ENCODE data around the gene BCL2L13. TPM values are rescaled to one million over a fixed set of nuclear protein-coding genes. Genes with fewer than 3 reads are reported as not detected.

BCL2L13 gene
- total RNA-seq, 4 donors from 2014 or later = 56.6 to 71.3 (median 68.9) TPM

GRCh38 chr22:17674152-17674551, 35.6 kb downstream of the BCL2L13 start:
- DNase-seq (ENCODE audit: low spot score in 2 of 2) = no peak
- TF ChIP-seq POLR2A (IDR thresholded peaks at IDR 0.05) (no peak), POLR2AphosphoS5 (IDR thresholded peaks at IDR 0.05) (no peak), EP300 (IDR thresholded peaks at IDR 0.05) (no peak), CTCF (IDR thresholded peaks at IDR 0.05) (no peak)
- H3K27ac ChIP-seq = no peak overlapping the region
- no peaks in the 10 kb centered on the region for H3K27me3 ChIP-seq
- H3K4me1 ChIP-seq = peaks cover 5% of the 10 kb centered on the region
- H3K36me3 ChIP-seq = peaks cover 5% of the 10 kb centered on the region
- WGBS = 94% methylated on average over 7 of the region's 7 CpGs
- no peak overlapping the region for H3K4me3 ChIP-seq
- H3K9me3 ChIP-seq = no peaks in the 10 kb centered on the region

GRCh38 chr22:17675584-17675983, 37.0 kb downstream of the BCL2L13 start:
- no peak overlapping the region for H3K27ac ChIP-seq
- TF ChIP-seq POLR2A (IDR thresholded peaks at IDR 0.05) (no peak), CTCF (IDR thresholded peaks at IDR 0.05) (no peak), EP300 (IDR thresholded peaks at IDR 0.05) (no peak)
- WGBS = 73% methylated on average over 1 of the region's 1 CpG
- H3K27me3 ChIP-seq = no peaks in the 10 kb centered on the region
- H3K9me3 ChIP-seq = no peaks in the 10 kb centered on the region
- DNase-seq (ENCODE audit: low spot score in 2 of 2) = no peak
- H3K4me3 ChIP-seq = no peak overlapping the region
- H3K4me1 ChIP-seq = peaks cover 5% of the 10 kb centered on the region
- H3K36me3 ChIP-seq = peaks cover 1% of the 10 kb centered on the region

- no peaks in the 10 kb centered on the region for H3K9me3 ChIP-seq
- H3K27me3 ChIP-seq = no peaks in the 10 kb centered on the region
- TF ChIP-seq POLR2AphosphoS5 (IDR thresholded peaks at IDR 0.05) = no peak
- no peak for TF ChIP-seq EP300 (IDR thresholded peaks at IDR 0.05)
- no peak for TF ChIP-seq POLR2A (IDR thresholded peaks at IDR 0.05)
- no peak for TF ChIP-seq CTCF (IDR thresholded peaks at IDR 0.05)
- DNase-seq (ENCODE audit: low spot score in 2 of 2) = no peak
- H3K4me1 ChIP-seq = no peaks in the 10 kb centered on the region
- no peak overlapping the region for H3K4me3 ChIP-seq
- 100% methylated on average over 1 of the region's 1 CpG for WGBS
- no peak overlapping the region for H3K27ac ChIP-seq
- H3K36me3 ChIP-seq = no peaks in the 10 kb centered on the region
Measured at GRCh38 chr22:17678817-17679385, 40.3 kb downstream of the BCL2L13 start.

- DNase-seq (ENCODE audit: low spot score in 2 of 2) = no peak
- no peak for TF ChIP-seq POLR2AphosphoS5 (IDR thresholded peaks at IDR 0.05)
- TF ChIP-seq EP300 (IDR thresholded peaks at IDR 0.05) = no peak
- no peak for TF ChIP-seq POLR2A (IDR thresholded peaks at IDR 0.05)
- no peak for TF ChIP-seq CTCF (IDR thresholded peaks at IDR 0.05)
- Histone ChIP-seq H3K36me3 (peaks cover 16% of the 10 kb centered on the region), H3K27ac (no peak overlapping the region), H3K27me3 (no peaks in the 10 kb centered on the region), H3K9me3 (no peaks in the 10 kb centered on the region), H3K4me1 (no peaks in the 10 kb centered on the region), H3K4me3 (no peak overlapping the region)
- WGBS = 88% methylated on average over 3 of the region's 3 CpGs
Measured at GRCh38 chr22:17684245-17684644, 45.7 kb downstream of the BCL2L13 start.

GRCh38 chr22:17692841-17693240, 54.3 kb downstream of the BCL2L13 start:
- no peak for TF ChIP-seq EP300 (IDR thresholded peaks at IDR 0.05)
- TF ChIP-seq POLR2A (IDR thresholded peaks at IDR 0.05) = no peak
- TF ChIP-seq POLR2AphosphoS5 (IDR thresholded peaks at IDR 0.05) = no peak
- TF ChIP-seq CTCF (IDR thresholded peaks at IDR 0.05) = no peak
- H3K4me1 ChIP-seq = no peaks in the 10 kb centered on the region
- no peaks in the 10 kb centered on the region for H3K27me3 ChIP-seq
- H3K36me3 ChIP-seq = peaks cover 33% of the 10 kb centered on the region
- no peak for DNase-seq (ENCODE audit: low spot score in 2 of 2)
- no peak overlapping the region for H3K4me3 ChIP-seq
- H3K9me3 ChIP-seq = no peaks in the 10 kb centered on the region
- 84% methylated on average over 4 of the region's 4 CpGs for WGBS
- H3K27ac ChIP-seq = no peak overlapping the region
